Panc1 (cell line): ENCODE measurements around the gene TRAFD1. TPM values are rescaled to one million over a fixed set of nuclear protein-coding genes. Genes with fewer than 3 reads are reported as not detected.

Experiments used
- ATAC-seq: fragments of 200-7000 bp; cut with Tn5 transposase; 2 replicates; pipeline ENCODE4 v1.9.1; 2020; ENCODE audit warnings: mild to moderate bottlenecking, moderate library complexity
- BruUV-seq: library from RNA; stranded (reverse); fragments of 400-500 nt; replicated peaks from 2 replicates; lab custom pipeline; 2021; lab: Mats Ljungman, UMichigan
- CTCF ChIA-PET: fragments of 300-600 bp; sonication (Branson Sonifier 250); formaldehyde crosslinking; loops from one replicate; lab custom pipeline; 2022; ENCODE audit warnings: antibody characterized with exemption; lab: Charles Lee
- POLR2A ChIA-PET: fragments of 300-600 bp; sonication (Branson Sonifier 250); formaldehyde crosslinking; loops from one replicate; lab custom pipeline; 2022; ENCODE audit warnings: antibody characterized with exemption; lab: Charles Lee
- DNase-seq: peaks from one replicate; pipeline ENCODE4 v3.0.0-alpha.2; 2010; ENCODE audit warnings: low read depth, low spot score
- H3K27ac ChIP-seq: 2 replicates; pipeline ENCODE4 v1.5.1; 2011; ENCODE audit warnings: mild to moderate bottlenecking, low read length, inconsistent platforms
- H3K27me3 ChIP-seq: fragments of 200-500 bp; sonication (Bioruptor generic); 2 replicates; pipeline ENCODE4 v1.6.0; 2014; ENCODE audit warnings: low read length, inconsistent platforms; ENCODE audit not compliant: control insufficient read depth, insufficient read depth
- H3K36me3 ChIP-seq: fragments of 200-500 bp; sonication (Bioruptor generic); 2 replicates; pipeline ENCODE4 v1.5.1; 2014; ENCODE audit warnings: inconsistent platforms, mild to moderate bottlenecking, low read length, moderate library complexity; ENCODE audit not compliant: control insufficient read depth, insufficient read depth
- H3K4me1 ChIP-seq: 2 replicates; pipeline ENCODE4 v1.5.1; 2011; ENCODE audit warnings: inconsistent platforms, mild to moderate bottlenecking, low read length, moderate library complexity; ENCODE audit not compliant: control insufficient read depth, insufficient read depth
- H3K4me3 ChIP-seq, 2 experiments: 2 replicates each; pipeline ENCODE4 v1.5.1; 2011 to 2012; ENCODE audit warnings: low read depth in 2 of 2, low read length in 2 of 2, mild to moderate bottlenecking in 2 of 2, inconsistent platforms in 1 of 2, moderate library complexity in 1 of 2
- H3K9me3 ChIP-seq: fragments of 200-500 bp; sonication (Bioruptor generic); 2 replicates; pipeline ENCODE4 v1.5.1; 2014; ENCODE audit warnings: low read depth, mild to moderate bottlenecking, inconsistent platforms, low read length, moderate library complexity; ENCODE audit not compliant: control insufficient read depth, insufficient read depth
- CTCF ChIP-seq: fragments of 450-650 bp; IDR thresholded peaks from 2 replicates; pipeline ENCODE4 v1.5.1; 2017; ENCODE audit warnings: mild to moderate bottlenecking
- POLR2AphosphoS5 ChIP-seq: IDR thresholded peaks from 2 replicates; pipeline ENCODE4 v1.6.1; 2012; ENCODE audit warnings: mild to moderate bottlenecking, low read depth, low read length, moderate library complexity
- SIN3A ChIP-seq: IDR thresholded peaks from 2 replicates; pipeline ENCODE4 v1.6.1; 2012; ENCODE audit warnings: low read depth, mild to moderate bottlenecking, low read length, moderate library complexity, borderline replicate concordance; ENCODE audit not compliant: insufficient read depth
- TCF7L2 ChIP-seq: IDR thresholded peaks from 2 replicates; pipeline ENCODE4 v1.6.1; 2011; ENCODE audit warnings: mild to moderate bottlenecking, low read depth, low read length, inconsistent platforms
- in situ Hi-C: cut with HindIII; loops from 2 replicates; pipeline ENCODE4 v1.10.0; 2016; ENCODE audit warnings: low sequenced_read_pairs, low pct_unique_long_range_greater_than_20kb
- intact Hi-C: fragments of 100-400 bp; cut with micrococcal nuclease; formaldehyde crosslinking; loops from one replicate; pipeline ENCODE4 v1.10.0; 2022; ENCODE audit not compliant: unreplicated experiment
- total RNA-seq: library from RNA; stranded (reverse); gene quantifications from one replicate; pipeline ENCODE4 v1.2.1, GENCODE V29; 2021; ENCODE audit not compliant: unreplicated experiment
- TF ChIP-seq, protein P1 (sequence below), 2 experiments: IDR thresholded peaks; 2 replicates each; pipeline ENCODE4 v1.6.1; 2011 to 2012; ENCODE audit warnings: low read depth in 2 of 2, control low read depth in 1 of 2, low read length in 1 of 2, mild to moderate bottlenecking in 1 of 2, moderate library complexity in 1 of 2; ENCODE audit not compliant: insufficient read depth in 1 of 2

Gene TRAFD1
- total RNA-seq, 1 experiment from 2014 or later: 32.9 TPM

- no peaks in the 10 kb centered on the region for H3K27me3 ChIP-seq
- no peak overlapping the region for H3K27ac ChIP-seq
- CTCF ChIA-PET: no interaction called here
- TF ChIP-seq, protein P1, sequence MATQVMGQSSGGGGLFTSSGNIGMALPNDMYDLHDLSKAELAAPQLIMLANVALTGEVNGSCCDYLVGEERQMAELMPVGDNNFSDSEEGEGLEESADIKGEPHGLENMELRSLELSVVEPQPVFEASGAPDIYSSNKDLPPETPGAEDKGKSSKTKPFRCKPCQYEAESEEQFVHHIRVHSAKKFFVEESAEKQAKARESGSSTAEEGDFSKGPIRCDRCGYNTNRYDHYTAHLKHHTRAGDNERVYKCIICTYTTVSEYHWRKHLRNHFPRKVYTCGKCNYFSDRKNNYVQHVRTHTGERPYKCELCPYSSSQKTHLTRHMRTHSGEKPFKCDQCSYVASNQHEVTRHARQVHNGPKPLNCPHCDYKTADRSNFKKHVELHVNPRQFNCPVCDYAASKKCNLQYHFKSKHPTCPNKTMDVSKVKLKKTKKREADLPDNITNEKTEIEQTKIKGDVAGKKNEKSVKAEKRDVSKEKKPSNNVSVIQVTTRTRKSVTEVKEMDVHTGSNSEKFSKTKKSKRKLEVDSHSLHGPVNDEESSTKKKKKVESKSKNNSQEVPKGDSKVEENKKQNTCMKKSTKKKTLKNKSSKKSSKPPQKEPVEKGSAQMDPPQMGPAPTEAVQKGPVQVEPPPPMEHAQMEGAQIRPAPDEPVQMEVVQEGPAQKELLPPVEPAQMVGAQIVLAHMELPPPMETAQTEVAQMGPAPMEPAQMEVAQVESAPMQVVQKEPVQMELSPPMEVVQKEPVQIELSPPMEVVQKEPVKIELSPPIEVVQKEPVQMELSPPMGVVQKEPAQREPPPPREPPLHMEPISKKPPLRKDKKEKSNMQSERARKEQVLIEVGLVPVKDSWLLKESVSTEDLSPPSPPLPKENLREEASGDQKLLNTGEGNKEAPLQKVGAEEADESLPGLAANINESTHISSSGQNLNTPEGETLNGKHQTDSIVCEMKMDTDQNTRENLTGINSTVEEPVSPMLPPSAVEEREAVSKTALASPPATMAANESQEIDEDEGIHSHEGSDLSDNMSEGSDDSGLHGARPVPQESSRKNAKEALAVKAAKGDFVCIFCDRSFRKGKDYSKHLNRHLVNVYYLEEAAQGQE (IDR thresholded peaks at IDR 0.05; ENCODE audit: insufficient read depth in 1 of 2, low read depth in 2 of 2, low read length in 1 of 2): no peak
- TF ChIP-seq CTCF (no peak), TCF7L2 (no peak), POLR2AphosphoS5 (no peak), SIN3A (no peak)
- no peaks in the 10 kb centered on the region for H3K9me3 ChIP-seq
- in situ Hi-C loops (no loop called here), intact Hi-C loops (no loop called here)
- ATAC-seq: no peak
- DNase-seq: no peak
- no TSS peak for BruUV-seq
- H3K4me3 ChIP-seq: no peak overlapping the region
- H3K4me1 ChIP-seq: no peaks in the 10 kb centered on the region
- H3K36me3 ChIP-seq: peaks cover 9% of the 10 kb centered on the region; the same call in 1 of the 2 replicates
- POLR2A ChIA-PET: no interaction called here
Observed at GRCh38 chr12:112146123-112146522, 20.8 kb downstream of the TRAFD1 start.

- no peaks in the 10 kb centered on the region for H3K9me3 ChIP-seq
- CTCF ChIA-PET: no interaction called here
- no peaks in the 10 kb centered on the region for H3K4me1 ChIP-seq
- TF ChIP-seq TCF7L2: no peak
- intact Hi-C loops: no loop called here
- H3K4me3 ChIP-seq: no peak overlapping the region
- BruUV-seq: no TSS peak
- H3K36me3 ChIP-seq: peaks cover 7% of the 10 kb centered on the region; the same call in 1 of the 2 replicates
- no peak overlapping the region for H3K27ac ChIP-seq
- POLR2A ChIA-PET: no interaction called here
- H3K27me3 ChIP-seq: no peaks in the 10 kb centered on the region
- ATAC-seq: no peak; the same call in 1 of the 2 replicates
- in situ Hi-C loops: no loop called here
- no peak for DNase-seq
Observed at GRCh38 chr12:112148031-112148513, 22.7 kb downstream of the TRAFD1 start.

DNA sequence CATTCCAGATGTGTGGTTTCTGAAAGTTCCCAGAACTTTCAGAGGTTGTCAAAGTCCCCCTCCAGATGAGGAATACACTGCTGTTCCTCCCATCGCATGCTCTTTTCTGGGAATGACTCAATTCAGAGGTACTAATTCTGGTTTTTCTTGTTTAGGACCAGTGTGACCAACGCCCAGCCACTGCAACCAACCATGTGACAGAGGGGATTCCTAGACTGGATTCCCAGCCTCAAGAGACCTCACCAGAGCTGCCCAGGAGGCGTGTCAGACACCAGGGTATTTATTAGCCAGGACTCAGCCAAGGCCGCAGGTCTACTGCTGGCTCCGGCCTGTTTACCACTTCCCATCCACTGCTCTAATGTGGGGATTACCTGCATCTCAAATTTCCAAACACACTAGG is 24.2 kb downstream of the TRAFD1 start:
- intact Hi-C loops (no loop called here), in situ Hi-C loops (no loop called here)
- Histone ChIP-seq H3K4me3 (no peak overlapping the region), H3K27ac (no peak overlapping the region), H3K36me3 (peaks cover 7% of the 10 kb centered on the region; the same call in 1 of the 2 replicates), H3K4me1 (no peaks in the 10 kb centered on the region), H3K27me3 (no peaks in the 10 kb centered on the region), H3K9me3 (no peaks in the 10 kb centered on the region)
- BruUV-seq: no TSS peak
- TF ChIP-seq CTCF: no peak
- no peak for TF ChIP-seq POLR2AphosphoS5
- TF ChIP-seq, protein P1 (IDR thresholded peaks at IDR 0.05; ENCODE audit: insufficient read depth in 1 of 2, low read depth in 2 of 2, low read length in 1 of 2): no peak
- TF ChIP-seq SIN3A: no peak
- no peak for TF ChIP-seq TCF7L2
- ATAC-seq (no peak), DNase-seq (no peak)
- ChIA-PET CTCF (no interaction called here), POLR2A (no interaction called here)
